SU-DHL-6 (cell line): ENCODE data around the gene HSFX1.
"Not testable (repeated sequence)": the region's sequence is repeated elsewhere in the genome, so short reads cannot be mapped to it uniquely, and the experiment has no call there.

ENCODE experiments used
- EZH2phosphoT487 ChIP-seq: fragments of 200-600 bp; sonication (generic), shearing (Covaris generic); conservative IDR thresholded peaks from 2 replicates; pipeline ENCODE4 v1.6.1; 2018; ENCODE audit warnings: mild to moderate bottlenecking, antibody characterized with exemption, low read length, moderate library complexity, mixed read lengths
- TF ChIP-seq, protein P1 (sequence below): fragments of 200-600 bp; sonication (generic); IDR thresholded peaks from one replicate; pipeline ENCODE4 v1.5.1; 2017; ENCODE audit warnings: antibody characterized with exemption, mild to moderate bottlenecking, low read length, moderate library complexity; ENCODE audit not compliant: insufficient read depth, poor library complexity, severe bottlenecking

DNA sequence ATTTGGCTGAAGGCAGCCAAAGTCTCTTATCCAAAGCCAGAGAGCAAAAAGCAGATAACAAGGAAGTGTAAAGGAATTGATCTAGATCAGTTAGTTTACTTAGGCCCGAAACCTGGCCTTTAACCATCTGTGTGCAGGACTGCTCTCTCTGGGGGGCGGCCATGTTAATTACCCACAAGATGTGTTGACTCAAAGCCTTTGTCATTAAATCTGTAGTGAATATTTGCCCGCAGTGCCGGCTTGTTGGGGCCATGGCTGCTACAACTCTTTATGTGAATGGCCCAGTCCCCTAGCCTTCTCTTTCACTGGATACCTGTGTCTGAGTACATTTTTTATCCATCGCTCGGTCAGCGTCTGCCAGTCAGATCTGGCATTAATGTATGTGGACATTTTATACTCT is 46.6 kb upstream of the HSFX1 start:
- TF ChIP-seq, protein P1, sequence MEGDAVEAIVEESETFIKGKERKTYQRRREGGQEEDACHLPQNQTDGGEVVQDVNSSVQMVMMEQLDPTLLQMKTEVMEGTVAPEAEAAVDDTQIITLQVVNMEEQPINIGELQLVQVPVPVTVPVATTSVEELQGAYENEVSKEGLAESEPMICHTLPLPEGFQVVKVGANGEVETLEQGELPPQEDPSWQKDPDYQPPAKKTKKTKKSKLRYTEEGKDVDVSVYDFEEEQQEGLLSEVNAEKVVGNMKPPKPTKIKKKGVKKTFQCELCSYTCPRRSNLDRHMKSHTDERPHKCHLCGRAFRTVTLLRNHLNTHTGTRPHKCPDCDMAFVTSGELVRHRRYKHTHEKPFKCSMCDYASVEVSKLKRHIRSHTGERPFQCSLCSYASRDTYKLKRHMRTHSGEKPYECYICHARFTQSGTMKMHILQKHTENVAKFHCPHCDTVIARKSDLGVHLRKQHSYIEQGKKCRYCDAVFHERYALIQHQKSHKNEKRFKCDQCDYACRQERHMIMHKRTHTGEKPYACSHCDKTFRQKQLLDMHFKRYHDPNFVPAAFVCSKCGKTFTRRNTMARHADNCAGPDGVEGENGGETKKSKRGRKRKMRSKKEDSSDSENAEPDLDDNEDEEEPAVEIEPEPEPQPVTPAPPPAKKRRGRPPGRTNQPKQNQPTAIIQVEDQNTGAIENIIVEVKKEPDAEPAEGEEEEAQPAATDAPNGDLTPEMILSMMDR, result not testable (repeated sequence)
- not testable (repeated sequence) for TF ChIP-seq EZH2phosphoT487
